SK-N-SH (cell line): ENCODE results near the gene OR5M10.

Experiments used
- CTCF ChIP-seq: fragments of 200-600 bp; sonication (generic); IDR thresholded peaks from 2 replicates; pipeline ENCODE4 v1.6.1; 2017; ENCODE audit warnings: antibody characterized with exemption, mild to moderate bottlenecking, moderate library complexity
- EZH2phosphoT487 ChIP-seq: fragments of 200-600 bp; sonication (generic); IDR thresholded peaks from 2 replicates; pipeline ENCODE4 v1.6.1; 2017; ENCODE audit warnings: low read depth, mixed run types, mild to moderate bottlenecking, antibody characterized with exemption, moderate library complexity, borderline replicate concordance
- GABPA ChIP-seq: IDR thresholded peaks from 2 replicates; pipeline ENCODE4 v1.4.0; 2012; ENCODE audit warnings: low read depth, mild to moderate bottlenecking
- RAD21 ChIP-seq: IDR thresholded peaks from 2 replicates; pipeline ENCODE4 v1.6.1; 2012; ENCODE audit warnings: mild to moderate bottlenecking, low read length
- RXRA ChIP-seq: IDR thresholded peaks from 2 replicates; pipeline ENCODE4 v1.4.0; 2012; ENCODE audit warnings: low read depth, mild to moderate bottlenecking, borderline replicate concordance
- USF1 ChIP-seq: IDR thresholded peaks from 2 replicates; pipeline ENCODE4 v1.4.0; 2012; ENCODE audit warnings: low read depth, borderline replicate concordance
- ZBTB33 ChIP-seq: IDR thresholded peaks from 2 replicates; pipeline ENCODE4 v1.4.0; 2012; ENCODE audit warnings: low read depth, borderline replicate concordance

- TF ChIP-seq USF1 (no peak), CTCF (no peak), ZBTB33 (no peak), EZH2phosphoT487 (no peak), RAD21 (no peak), GABPA (no peak), RXRA (no peak)
Measured at GRCh38 chr11:56543157-56543556, 34.4 kb downstream of the OR5M10 start, which contains the start of gene OR5M11.
